Measurements from ENCODE around the gene SULT2A1.
"Not testable (repeated sequence)": the region's sequence is repeated elsewhere in the genome, so short reads cannot be mapped to it uniquely, and the experiment has no call there.

Gene SULT2A1

GRCh38 chr19:47859838-47860237 is 26.3 kb downstream of the SULT2A1 start:
- not testable (repeated sequence) for DNase-seq

GRCh38 chr19:47858646-47859285 is 27.3 kb downstream of the SULT2A1 start, which contains the start of gene TPRX2:
Gene TPRX2, plus strand, starts transcription at chr19:47859235. Its CDS starts 12 bp downstream, at chr19:47859247.
- not testable (repeated sequence) for DNase-seq

GRCh38 chr19:47858231-47858630 is 27.9 kb downstream of the SULT2A1 start:
- not testable (repeated sequence) for DNase-seq

GRCh38 chr19:47854459-47854858 is 31.7 kb downstream of the SULT2A1 start:
- DNase-seq = no peak

- DNase-seq = no peak
These were observed 33.1 kb downstream of the SULT2A1 start for GRCh38 chr19:47853003-47853402.

GRCh38 chr19:47848823-47849473 is 37.2 kb downstream of the SULT2A1 start:
- DNase-seq = no peak

- DNase-seq = no peak
These were observed 37.7 kb downstream of the SULT2A1 start for GRCh38 chr19:47848425-47848822.

GRCh38 chr19:47842941-47843340 is 43.2 kb downstream of the SULT2A1 start:
- no peak for DNase-seq

- no peak for DNase-seq
These were observed 46.2 kb downstream of the SULT2A1 start for GRCh38 chr19:47839913-47840312.

GRCh38 chr19:47839411-47839810 is 46.7 kb downstream of the SULT2A1 start:
- no peak for DNase-seq

- no peak for DNase-seq
These were observed 50.1 kb downstream of the SULT2A1 start for GRCh38 chr19:47836038-47836437.

GRCh38 chr19:47832723-47833122 is 53.4 kb downstream of the SULT2A1 start:
- DNase-seq = no peak

- no peak for DNase-seq
These were observed 59.3 kb downstream of the SULT2A1 start for GRCh38 chr19:47826800-47827199.

- DNase-seq = no peak
These were observed 61.7 kb downstream of the SULT2A1 start for GRCh38 chr19:47824396-47824795.

- no peak for DNase-seq
These were observed 64.6 kb downstream of the SULT2A1 start, which contains the start of gene CRX for GRCh38 chr19:47821460-47822020. Gene CRX, plus strand, starts transcription at chr19:47821937. Its CDS starts 12,507 bp downstream, at chr19:47834444.

Data from NCI-H1092 treated with DMSO at 0.1 percent for 48 hours (cell line).